Prostate gland (tissue), 2 donors: ENCODE results near the gene PHF5A. TPM values are rescaled to one million over a fixed set of nuclear protein-coding genes. Genes with fewer than 3 reads are reported as not detected.
"Not testable (repeated sequence)": the region's sequence is repeated elsewhere in the genome, so short reads cannot be mapped to it uniquely, and the experiment has no call there.

Source experiments
- DNase-seq: peaks from one replicate; pipeline ENCODE4 v3.0.0-alpha.2; 2019; ENCODE audit warnings: low spot score
- H3K27ac ChIP-seq, 2 donors: fragments of 200-600 bp; sonication (generic); 2 replicates each; pipeline ENCODE4 v1.5.1; 2017 to 2019
- H3K27me3 ChIP-seq: fragments of 200-600 bp; sonication (generic); replicated peaks from 2 replicates; pipeline ENCODE4 v1.5.1; 2019; ENCODE audit not compliant: insufficient read depth
- H3K36me3 ChIP-seq, 2 donors: fragments of 200-600 bp; sonication (generic); 1 replicate in 1 of 2; 2 replicates in 1 of 2; pipeline versions ENCODE4 v1.5.1 to v1.8.1; 2017 to 2019
- H3K4me1 ChIP-seq: fragments of 200-600 bp; sonication (generic); replicated peaks from 2 replicates; pipeline ENCODE4 v1.5.1; 2019
- H3K4me3 ChIP-seq, 2 donors: fragments of 200-600 bp; sonication (generic); 2 replicates each; pipeline ENCODE4 v1.5.1; 2017 to 2019
- H3K9me3 ChIP-seq: fragments of 200-600 bp; sonication (generic); 2 replicates; pipeline ENCODE4 v1.5.1; 2017
- CTCF ChIP-seq, 4 experiments: fragments of 200-600 bp in 2 of 4; fragments of 450-650 bp in 2 of 4; sonication (generic) in 2 of 4; IDR thresholded peaks; 1 replicate in 3 of 4; 2 replicates in 1 of 4; pipeline ENCODE4 v1.5.1; 2016 to 2019; ENCODE audit warnings: antibody characterized with exemption in 4 of 4, mild to moderate bottlenecking in 2 of 4, moderate library complexity in 2 of 4
- POLR2A ChIP-seq: fragments of 450-650 bp; IDR thresholded peaks from one replicate; pipeline ENCODE4 v1.6.1; 2016; ENCODE audit warnings: antibody characterized with exemption, mild to moderate bottlenecking
- POLR2AphosphoS5 ChIP-seq: sonication (generic); formaldehyde crosslinking; IDR thresholded peaks from one replicate; pipeline ENCODE4 v1.6.1; 2017; ENCODE audit warnings: antibody characterized with exemption
- WGBS: methylation state at CpG from one replicate; pipeline ENCODE4 v1.1.5; 2018; 5-methylcytosine and 5-hydroxymethylcytosine counted together
- intact Hi-C: fragments of 100-400 bp; cut with DNase I; formaldehyde crosslinking; loops from one replicate; pipeline ENCODE4 v1.14.2; 2022
- total RNA-seq, 2 donors: library from RNA; depleted of rRNA; stranded (reverse); fragments of >200 nt; gene quantifications; one replicate each; pipeline ENCODE4 v1.1.0, GENCODE V29; 2016

PHF5A gene
- total RNA-seq, 2 donors from 2014 or later: 35.8 to 40.2 TPM

GRCh38 chr22:41470886-41471285 is 2.4 kb upstream of the PHF5A start:
- WGBS: 78% methylated on average over 2 of the region's 2 CpGs

GRCh38 chr22:41469218-41469851 is 843 bp upstream of the PHF5A start:
- Histone ChIP-seq H3K36me3 (peaks cover 0 to 10% of the 10 kb centered on the region in 2 donors), H3K27me3 (no peaks in the 10 kb centered on the region), H3K9me3 (no peaks in the 10 kb centered on the region), H3K4me3 (peak overlapping the region; percentile 96 to 97), H3K27ac (peak overlapping the region; percentile 87 to 93), H3K4me1 (peaks cover 9% of the 10 kb centered on the region)
- DNase-seq: no peak
- 1% methylated on average over 30 of the region's 30 CpGs for WGBS
- TF ChIP-seq POLR2A (no peak), CTCF (IDR thresholded peaks at IDR 0.05) (no peak), POLR2AphosphoS5 (no peak)
- intact Hi-C loops: loop anchor here (10.0 kb wide), 1 partner anchor 65 kb away; no protein-coding TSS in a partner anchor

More at GRCh38 chr22:41470886-41471285, 2.4 kb upstream of the PHF5A start:
- Histone ChIP-seq H3K9me3 (no peaks in the 10 kb centered on the region), H3K4me3 (no peak overlapping the region), H3K27me3 (no peaks in the 10 kb centered on the region), H3K36me3 (no peaks in the 10 kb centered on the region), H3K27ac (no peak overlapping the region), H3K4me1 (peaks cover 9% of the 10 kb centered on the region)
- intact Hi-C loops: no loop called here
- DNase-seq: no peak
- TF ChIP-seq POLR2A (no peak), CTCF (IDR thresholded peaks at IDR 0.05) (no peak), POLR2AphosphoS5 (no peak)

- Histone ChIP-seq H3K27ac (no peak overlapping the region), H3K4me3 (no peak overlapping the region), H3K36me3 (peaks cover 0 to 15% of the 10 kb centered on the region in 2 donors), H3K27me3 (no peaks in the 10 kb centered on the region), H3K9me3 (no peaks in the 10 kb centered on the region), H3K4me1 (no peaks in the 10 kb centered on the region)
- DNase-seq: no peak
- 95% methylated on average over 4 of the region's 4 CpGs for WGBS
- intact Hi-C loops: loop anchor here (10.0 kb wide), 1 partner anchor 57 kb away; no protein-coding TSS in a partner anchor
- TF ChIP-seq CTCF (IDR thresholded peaks at IDR 0.05) (no peak), POLR2AphosphoS5 (no peak), POLR2A (no peak)
These were observed 6.6 kb downstream of the PHF5A start for GRCh38 chr22:41461901-41462300.

GRCh38 chr22:41460071-41460470 is 8.4 kb downstream of the PHF5A start:
- intact Hi-C loops: loop anchor here (10.0 kb wide), 1 partner anchor 55 kb away; no protein-coding TSS in a partner anchor
- not testable (repeated sequence) for H3K4me1 ChIP-seq, DNase-seq, H3K9me3 ChIP-seq, H3K27me3 ChIP-seq, H3K27ac ChIP-seq, H3K4me3 ChIP-seq
- 67% methylated on average over 5 of the region's 5 CpGs for WGBS
- peaks cover 0 to 10% of the 10 kb centered on the region in 2 donors for H3K36me3 ChIP-seq

GRCh38 chr22:41459431-41459830 is 9.1 kb downstream of the PHF5A start:
- no peaks in the 10 kb centered on the region for H3K9me3 ChIP-seq
- intact Hi-C loops: no loop called here
- H3K36me3 ChIP-seq: peaks cover 0 to 5% of the 10 kb centered on the region in 2 donors
- no peak overlapping the region for H3K4me3 ChIP-seq
- no peak overlapping the region for H3K27ac ChIP-seq
- TF ChIP-seq POLR2AphosphoS5 (no peak), CTCF (IDR thresholded peaks at IDR 0.05) (no peak), POLR2A (no peak)
- 45% methylated on average over 1 of the region's 1 CpG for WGBS
- DNase-seq: no peak
- no peaks in the 10 kb centered on the region for H3K4me1 ChIP-seq
- no peaks in the 10 kb centered on the region for H3K27me3 ChIP-seq
